ENCODE results near the gene XAB2.
A peak's percentile ranks its signal among the peaks of the same experiment; 100 is the strongest.
"Not testable (repeated sequence)": the region's sequence is repeated elsewhere in the genome, so short reads cannot be mapped to it uniquely, and the experiment has no call there.

XAB2 gene

DNA sequence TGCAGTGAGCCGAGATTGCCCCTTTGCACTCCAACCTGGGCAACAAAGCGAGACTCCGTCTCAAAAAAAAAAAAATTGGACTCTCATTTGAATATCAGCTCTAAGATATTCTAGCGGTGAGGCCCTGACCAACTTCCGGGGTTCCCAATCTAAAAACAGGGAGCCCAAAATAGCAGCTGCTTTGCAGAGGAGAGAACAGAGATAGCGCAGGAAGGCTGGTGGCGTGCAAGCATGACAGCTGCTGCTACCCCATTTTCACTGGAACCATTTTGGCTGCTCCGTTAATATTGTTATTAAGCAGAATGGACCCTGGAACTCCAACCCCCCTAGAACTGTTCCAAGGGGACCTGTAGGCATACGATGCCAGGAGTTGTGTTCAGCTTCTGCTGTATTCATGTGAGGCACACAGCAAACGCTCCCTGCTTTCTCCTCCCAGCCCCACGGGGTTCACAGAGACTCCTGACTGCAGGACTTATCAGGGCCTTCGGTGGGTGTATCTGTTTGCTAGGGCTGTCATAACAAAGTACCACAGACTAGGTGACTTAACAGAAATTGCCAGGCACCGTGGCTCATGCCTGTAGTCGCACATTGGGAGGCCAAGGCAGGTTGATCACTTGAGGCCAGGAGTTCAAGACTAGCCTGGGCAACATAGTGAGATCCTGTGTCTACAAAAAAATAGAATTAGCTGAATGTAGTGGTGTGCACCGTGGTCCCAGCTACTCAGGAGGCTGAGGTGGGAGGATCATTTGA is 19.1 kb upstream of the XAB2 start:
- DNase-seq: no peak

DNA sequence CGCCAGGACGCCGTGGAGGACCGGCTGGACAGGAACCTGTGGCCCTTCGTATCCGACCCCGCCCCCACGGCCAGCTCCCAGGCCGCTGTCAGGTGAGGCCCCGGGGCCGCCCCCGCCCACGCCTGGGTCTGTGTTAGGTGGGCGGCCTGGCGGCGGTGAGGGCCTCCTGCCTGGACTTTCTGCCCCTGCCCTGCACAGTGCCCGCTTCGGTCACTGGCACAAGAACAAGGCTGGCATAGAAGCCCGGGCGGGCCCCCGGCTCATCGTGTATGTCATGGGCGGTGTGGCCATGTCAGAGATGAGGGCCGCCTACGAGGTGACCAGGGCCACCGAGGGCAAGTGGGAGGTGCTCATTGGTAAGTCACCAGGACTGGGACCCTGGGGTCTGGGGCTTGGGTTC is 17.8 kb upstream of the XAB2 start:
- DNase-seq: no peak

DNA sequence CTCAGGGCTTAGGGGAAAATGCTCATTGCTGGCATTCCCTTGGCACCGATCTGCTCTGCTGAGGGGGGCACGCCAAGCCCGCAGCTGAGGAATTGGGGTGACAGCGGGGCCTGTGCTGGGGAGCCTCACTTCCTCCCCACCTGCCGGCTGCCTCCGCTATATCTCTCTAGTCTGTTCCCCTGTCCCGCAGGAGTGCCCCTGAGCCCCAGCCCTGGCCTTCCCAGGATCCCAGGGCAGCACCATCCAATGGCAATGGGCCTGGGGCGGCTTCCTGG is 17.0 kb upstream of the XAB2 start:
- DNase-seq: no peak

DNA sequence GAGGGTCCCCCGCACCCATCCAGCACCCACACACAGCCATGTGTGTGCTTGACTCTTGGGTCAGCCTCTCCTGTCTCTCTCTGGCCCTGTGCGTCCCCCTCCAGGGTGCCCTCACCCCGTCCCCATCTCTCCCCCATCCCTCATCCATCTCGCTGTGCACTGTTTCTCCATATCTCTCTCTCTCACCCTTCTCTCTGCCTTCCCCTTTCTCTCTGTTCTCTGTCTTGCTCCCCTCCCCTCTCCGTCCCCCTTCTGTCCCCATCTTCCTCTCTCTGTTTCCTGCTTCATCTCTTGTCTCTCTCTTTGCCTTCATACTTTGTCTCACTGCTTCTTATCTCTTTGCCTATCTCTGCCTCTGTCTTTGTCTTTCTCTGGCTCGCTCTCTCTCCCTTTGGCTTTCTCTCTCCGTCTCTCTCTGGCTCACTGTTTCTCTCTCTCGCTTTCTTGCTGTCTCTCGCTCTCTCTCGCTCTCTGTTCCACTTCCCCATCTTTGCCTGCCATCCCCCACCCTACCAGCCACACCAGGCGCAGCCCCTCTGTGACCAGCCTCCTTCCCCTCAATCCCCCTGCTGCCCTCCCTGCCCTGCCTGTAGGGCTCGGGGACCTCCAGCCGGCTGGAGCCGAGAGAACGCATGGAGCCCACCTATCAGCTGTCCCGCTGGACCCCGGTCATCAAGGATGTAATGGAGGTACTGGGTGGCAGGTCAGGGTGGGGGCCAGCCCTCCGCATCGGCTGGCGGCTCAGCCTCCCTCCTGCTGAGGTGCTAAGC is 16.5 kb upstream of the XAB2 start:
- DNase-seq: no peak

DNA sequence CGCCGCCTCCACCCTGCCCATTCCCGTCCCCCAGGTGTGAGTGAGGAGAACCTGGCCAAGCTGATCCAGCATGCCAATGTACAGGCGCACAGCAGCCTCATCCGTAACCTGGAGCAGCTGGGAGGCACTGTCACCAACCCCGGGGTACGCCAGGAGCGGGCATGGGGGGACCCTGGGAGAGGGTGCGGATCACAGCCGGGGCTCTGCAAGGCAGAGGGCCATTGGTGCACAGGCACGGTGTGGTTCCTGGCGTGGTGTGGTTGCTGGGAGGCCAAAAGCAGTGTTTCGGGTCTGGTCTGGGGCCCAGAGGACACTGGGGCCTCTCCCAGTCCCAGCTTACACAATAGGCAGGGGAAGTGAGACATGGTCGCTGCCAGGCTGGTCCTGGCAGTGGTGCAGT is 15.8 kb upstream of the XAB2 start:
- no peak for DNase-seq

DNA sequence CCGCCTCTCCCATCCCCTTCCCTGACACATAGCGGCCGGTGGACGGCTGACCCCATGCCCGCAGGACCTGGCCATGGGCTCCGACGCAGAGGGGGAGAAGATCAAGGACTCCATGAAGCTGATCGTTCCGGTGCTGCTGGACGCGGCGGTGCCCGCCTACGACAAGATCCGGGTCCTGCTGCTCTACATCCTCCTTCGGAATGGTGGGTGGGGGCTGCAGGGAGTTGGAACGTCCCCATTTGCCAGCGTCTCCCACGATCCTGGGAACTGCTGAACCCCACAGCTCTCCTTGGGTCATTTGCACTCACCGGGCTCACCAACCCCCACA is 15.2 kb upstream of the XAB2 start:
- DNase-seq: no peak

DNA sequence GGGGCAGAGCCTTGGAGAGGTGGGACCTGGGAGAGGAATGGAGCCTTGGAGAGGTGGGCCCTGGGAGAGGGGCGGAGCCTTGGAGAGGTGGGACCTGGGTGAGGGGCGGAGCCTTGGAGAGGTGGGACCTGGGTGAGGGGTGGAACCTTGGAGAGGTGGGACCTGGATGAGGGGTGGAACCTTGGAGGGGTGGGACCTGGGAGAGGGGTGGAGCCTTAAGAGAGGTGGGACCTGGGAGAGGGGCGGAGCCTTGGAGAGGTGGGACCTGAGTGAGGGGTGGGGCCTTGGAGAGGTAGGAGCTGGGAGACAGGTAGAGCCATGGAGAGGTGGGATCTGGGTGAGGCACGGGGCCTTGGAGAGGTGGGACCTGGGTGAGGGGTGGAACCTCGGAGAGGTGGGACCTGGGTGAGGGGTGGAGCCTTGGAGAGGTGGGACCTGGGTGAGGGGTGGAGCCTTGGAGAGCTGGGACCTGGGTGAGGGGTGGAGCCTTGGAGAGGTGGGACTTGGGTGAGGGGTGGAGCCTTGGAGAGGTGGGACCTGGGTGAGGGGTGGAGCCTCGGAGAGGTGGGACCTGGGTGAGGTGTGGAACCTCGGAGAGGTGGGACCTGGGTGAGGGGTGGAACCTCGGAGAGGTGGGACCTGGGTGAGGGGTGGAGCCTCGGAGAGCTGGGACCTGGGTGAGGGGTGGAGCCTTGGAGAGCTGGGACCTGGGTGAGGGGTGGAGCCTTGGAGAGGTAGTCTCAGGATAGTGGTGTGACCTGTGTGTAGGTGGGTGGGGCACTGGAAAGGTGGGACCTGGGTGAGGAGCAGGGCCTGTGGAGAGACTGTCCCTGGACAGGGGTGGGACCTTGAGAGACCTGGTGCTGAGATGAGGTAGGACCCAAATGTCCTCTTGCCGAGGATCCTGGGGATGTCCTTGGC is 14.5 kb upstream of the XAB2 start:
- not testable (repeated sequence) for DNase-seq

DNA sequence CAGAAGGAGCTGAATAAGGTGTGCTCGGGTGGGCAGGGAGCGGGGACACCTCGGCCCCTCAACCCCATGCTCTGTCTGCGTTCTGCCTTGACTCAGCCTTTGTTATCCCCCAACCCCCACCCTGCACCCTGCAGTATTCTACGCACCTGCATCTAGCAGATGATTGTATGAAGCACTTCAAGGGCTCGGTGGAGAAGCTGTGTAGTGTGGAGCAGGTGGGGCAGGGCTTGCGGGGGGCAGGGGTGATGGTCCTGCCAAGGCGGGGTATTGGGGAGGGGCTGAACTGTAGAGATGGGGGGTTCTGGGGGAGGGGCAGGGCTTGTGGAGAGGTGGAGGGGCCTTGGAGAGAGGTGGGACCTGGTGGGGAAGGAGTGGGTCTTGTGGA is 13.7 kb upstream of the XAB2 start:
- no peak for DNase-seq

DNA sequence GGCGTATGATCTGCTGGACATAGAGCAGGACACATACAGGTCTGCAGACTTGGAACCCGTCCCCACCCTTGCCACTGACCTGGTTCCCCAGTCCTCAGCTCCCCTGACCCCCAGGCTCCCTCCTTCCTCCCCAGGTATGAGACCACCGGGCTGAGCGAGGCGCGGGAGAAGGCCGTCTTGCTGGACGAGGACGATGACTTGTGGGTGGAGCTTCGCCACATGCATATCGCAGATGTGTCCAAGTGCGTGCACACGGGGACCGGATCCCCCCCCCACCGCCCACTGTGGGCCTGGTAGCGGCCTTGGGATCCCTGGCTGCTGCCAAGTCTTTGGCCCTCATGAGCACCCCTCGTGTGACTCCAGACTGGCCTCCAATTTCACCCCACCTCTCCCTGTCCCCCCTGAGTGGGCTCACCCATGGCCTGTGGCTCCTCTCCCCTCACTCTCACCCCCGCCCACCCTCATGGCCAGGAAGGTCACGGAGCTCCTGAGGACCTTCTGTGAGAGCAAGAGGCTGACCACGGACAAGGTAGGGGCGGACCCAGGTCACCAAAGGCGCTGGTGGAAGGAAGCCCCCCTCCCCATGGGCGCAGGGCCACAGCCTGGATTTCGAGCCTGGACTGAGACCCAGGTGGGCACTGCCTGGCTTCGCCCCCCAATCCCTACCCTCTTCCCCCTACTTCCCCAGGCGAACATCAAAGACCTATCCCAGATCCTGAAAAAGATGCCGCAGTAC is 13.1 kb upstream of the XAB2 start:
- DNase-seq: no peak

DNA sequence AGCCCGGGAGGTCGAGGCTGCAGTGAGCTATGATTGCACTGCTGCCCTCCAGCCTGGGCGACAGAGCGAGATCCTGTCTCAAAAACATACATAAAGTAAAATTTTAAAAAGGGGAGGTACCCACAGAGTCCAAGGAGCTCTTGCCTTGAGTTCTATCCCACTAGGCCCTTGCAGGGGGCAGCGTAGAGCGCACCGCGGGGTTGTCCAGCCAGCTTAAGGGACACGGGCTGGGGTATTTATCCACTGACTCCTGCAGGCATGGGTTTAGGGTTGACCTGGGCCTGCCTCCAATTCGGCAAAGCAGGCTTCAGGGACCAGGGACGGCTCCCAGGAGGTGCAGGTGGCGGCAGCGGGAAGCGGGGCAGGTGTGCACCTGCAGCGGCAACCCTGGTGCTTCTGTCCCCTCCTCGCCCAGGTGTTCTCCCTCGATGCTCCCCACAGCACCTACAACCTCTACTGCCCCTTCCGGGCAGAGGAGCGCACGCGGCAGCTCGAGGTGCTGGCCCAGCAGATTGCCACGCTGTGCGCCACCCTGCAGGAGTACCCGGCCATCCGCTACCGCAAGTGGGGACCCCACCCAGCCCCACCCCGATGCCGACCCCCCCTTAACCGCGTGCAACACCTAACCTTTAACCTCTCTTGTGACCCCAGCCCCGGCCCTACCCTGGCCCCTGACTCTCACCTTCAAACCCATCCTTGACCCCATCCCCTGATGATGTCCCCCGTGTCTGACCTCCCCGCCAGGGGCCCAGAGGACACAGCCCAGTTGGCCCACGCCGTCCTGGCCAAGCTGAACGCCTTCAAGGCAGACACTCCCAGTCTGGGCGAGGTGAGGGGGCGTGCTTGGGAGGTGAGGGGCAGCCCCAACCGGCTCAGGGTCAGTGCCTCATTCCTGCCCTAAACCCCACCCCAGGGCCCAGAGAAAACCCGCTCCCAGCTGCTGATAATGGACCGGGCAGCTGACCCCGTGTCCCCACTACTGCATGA is 12.2 kb upstream of the XAB2 start:
- no peak for DNase-seq

DNA sequence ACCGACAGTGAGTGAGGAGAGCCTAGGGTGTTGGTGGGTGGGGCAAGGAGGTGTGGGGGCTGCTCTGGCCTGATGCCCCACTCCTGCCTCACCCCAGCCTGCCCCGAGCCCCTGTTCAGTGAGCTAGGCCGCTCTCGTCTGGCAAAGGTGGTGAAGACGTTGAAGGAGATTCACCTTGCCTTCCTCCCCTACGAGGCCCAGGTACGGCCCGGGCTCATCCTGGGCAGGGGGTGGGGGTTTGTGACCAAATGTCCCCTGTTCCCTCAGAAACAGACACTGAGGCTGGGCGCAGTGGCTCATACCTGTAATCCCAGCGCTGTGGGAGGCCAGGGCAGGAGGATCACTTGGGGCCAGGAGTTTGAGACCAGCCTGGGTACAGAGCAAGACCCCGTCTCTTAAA is 11.5 kb upstream of the XAB2 start:
- DNase-seq: no peak

DNA sequence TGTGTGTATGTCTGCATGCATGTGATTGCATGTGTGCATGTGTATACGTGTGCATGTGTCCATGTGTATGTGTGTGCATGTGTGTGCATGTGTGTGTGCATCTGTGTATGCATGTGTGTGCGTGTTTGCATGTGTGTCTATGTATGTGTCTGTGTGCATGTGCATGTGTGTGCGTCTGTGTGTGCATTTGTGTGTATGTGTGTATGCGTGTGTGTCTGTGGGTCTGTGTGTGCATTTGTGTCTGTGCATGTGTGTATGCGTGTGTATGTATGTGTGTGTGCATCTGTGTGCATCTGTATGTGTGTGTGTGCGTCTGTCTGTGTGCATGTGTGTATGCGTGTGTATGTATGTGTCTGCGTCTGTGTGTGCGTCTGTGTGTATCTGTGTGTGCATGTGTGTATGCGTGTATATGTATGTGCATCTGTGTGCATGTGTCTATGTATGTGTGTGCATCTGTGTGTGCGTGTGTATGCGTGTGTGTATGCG is 10.6 kb upstream of the XAB2 start:
- no peak for DNase-seq

DNA sequence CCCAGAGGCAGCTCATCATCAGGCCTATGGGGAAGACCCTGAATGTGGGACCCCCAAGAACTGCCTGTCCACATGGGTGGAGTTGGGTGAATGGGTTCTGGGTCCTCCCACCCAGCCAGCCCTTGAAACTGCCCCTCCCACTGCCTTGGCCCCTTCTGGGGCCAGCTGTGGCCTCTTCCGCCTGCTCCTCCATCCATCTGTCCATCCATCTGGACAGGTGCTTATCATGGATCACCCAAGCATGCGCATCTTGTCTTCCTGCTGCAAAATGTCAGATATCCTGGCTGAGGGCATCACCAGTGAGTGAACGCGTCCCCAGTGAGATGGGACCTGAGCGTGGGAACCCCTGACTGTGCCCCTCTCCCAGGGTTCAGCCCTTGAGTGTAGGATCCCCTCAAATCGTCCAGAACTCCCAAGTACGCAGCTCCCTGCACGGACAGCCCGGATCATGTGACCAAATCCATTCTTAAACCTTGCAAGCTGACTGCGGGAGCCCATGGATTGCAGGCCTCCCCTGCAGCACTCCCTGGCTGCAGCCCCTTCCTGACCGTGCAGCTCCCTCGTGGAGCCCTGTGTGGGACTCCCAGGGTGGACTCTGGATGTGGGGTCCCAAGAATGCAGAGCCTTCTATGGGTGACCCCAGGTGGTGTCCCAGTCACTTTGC is 9.6 kb upstream of the XAB2 start:
- peak; percentile 78 for DNase-seq

DNA sequence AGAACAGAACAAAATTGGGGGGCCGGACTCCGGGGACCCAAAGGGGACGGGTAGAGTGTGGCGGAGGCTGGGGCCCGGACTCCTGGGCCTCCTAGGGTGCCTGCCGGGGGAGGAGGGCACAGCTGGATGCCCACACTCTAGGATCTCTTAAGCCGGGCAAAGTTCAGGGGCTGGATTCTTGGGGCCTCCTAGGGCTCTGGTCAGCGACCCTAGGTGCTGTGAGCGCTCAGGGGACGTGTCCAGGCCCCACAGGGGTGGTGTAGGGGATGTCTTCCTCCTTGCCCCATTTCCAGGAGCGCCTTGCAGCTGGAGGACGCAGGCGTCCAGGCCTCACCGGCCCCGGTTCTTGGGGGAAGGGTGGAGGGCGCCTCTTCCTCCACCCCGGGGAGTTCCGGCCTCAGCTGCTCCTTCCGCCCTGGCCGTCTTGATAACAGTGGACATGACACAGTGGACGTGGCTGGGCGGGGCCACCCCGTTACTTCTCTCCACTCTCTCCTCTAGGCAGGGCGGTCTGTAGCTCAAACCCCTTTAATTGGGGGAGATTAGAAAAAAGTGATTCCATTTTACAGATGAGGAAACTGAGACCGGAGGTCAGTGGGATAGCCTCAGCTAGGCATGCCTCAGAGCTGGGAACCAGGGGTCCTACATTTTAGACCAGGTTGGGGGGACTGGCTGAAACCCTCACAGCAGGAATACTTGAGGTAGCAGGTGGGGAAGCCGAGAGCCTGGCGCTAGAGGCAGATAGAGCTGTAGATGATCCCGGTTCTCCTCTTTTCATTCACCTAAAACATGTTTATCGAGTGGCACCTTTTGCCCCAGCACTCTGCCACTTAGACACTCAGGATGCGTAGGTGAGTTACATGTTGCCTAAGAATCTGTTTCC is 8.3 kb upstream of the XAB2 start:
- no peak for DNase-seq

DNA sequence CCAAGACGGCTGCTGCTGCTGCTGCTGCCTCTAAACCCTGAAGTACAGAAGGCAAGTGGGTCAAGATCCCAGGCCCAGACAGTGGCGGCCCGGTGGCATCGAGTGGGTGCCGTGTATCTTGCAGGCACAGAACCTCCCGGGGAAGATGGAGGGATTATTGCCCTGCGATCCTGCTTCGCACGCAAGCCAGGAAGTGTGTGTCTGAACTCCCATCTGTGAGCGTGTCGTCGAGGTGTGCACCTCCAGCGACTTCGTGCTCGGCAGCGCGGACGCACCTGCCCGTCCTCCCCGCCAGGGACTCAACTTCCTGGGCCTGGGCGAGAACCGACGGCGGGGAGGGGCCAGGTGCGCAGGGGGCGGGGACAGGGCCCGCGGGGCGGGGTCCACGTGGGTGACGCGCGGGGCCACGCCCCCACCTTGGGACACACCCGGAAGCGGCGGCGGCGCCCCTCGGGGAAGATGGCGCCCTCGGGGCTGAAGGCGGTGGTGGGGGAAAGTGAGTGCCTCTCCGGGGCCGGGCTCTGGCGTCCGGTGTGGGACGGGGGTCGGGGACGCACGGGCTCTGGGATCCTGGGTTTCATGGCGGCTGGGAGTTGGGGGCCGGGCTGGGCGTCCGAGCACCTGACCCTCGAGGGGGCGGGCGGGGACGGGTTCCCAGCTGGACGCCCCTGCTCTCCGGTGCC is 7.5 kb upstream of the XAB2 start, which contains the start of gene STXBP2:
STXBP2 (plus strand) TSS at position 420 of the 683 bp plus-strand sequence; CDS start at position 460, 40 bp downstream.
- no peak for DNase-seq

DNA sequence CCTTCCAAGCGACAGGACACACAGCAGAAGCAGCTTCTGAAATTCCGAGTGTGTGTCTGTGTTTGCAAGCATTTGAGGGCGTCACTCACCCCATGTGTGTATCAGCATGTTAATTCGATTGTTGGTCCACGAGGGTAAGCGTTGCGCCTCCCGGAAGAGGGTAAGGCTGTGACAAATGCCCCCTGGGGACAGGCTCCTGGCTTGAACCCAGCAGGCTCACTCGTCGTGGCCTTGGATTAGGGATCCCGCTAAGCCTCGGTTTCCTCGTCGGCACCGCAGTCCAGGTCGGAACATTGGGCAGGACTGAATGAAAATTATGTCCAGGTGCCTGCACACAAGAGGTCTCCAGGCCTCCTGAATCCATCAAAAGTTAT is 7.0 kb upstream of the XAB2 start:
- DNase-seq: no peak

DNA sequence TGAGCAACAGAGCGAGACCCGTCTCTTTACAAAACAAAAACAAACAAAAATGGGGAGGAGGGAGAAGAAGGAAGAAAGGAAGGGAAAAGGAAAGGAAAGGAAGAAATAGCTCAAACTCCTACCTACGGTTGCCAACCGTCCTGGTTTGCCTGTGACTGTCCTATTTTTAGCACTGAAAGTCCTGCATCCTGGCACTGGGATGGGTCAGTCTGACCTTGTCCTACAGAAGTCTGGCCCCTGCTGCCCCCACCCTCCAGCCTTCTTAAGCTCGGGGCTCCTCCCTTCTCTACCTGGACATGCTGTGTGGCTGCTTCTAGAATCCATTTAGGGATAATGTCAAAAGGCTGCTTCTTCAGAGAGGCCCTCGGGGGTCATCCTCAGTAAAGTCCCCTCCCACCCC is 6.3 kb upstream of the XAB2 start:
- no peak for DNase-seq

DNA sequence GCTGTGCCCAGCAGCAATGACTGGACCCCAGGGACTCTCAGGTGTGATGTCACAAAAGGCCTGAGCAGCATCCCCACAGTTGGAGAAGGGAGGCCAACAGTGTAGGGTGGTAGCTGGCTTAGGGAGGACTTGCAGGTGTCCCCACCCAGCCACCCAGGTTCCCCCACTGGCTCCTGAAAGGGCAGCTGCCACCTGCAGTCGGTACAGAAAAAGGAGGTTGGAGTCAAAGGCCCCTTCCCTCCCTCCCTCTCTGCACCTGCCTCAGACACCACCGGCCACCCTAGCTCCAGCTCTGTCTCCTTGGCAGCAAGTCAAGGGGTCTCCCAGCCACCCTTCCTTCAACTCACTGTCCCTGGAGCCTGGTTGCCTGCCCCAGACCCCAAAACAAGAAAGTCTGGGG is 4.4 kb upstream of the XAB2 start, which contains the start of gene PCP2:
PCP2 (minus strand) TSS at position 22 of the 400 bp plus-strand sequence. CDS start 262 bp downstream, outside the sequence.
- no peak for DNase-seq

All from DMS 273 treated with DMSO at 0.1 percent for 48 hours (cell line).